H9 (cell line): ENCODE measurements around the gene NTNG2. TPM values are rescaled to one million over a fixed set of nuclear protein-coding genes. Genes with fewer than 3 reads are reported as not detected.
A peak's percentile ranks its signal among the peaks of the same experiment; 100 is the strongest.

Source experiments
- DNase-seq: peaks from one replicate; pipeline ENCODE4 v3.0.0-alpha.2; 2017
- H2AFZ ChIP-seq: one replicate; pipeline ENCODE4 v1.6.1; 2013; ENCODE audit warnings: mild to moderate bottlenecking, low read length, control low read depth, moderate library complexity
- H2AK5ac ChIP-seq: 2 replicates; pipeline ENCODE4 v1.6.1; 2013; ENCODE audit warnings: low read length, control low read depth, mixed read lengths; ENCODE audit not compliant: insufficient read length
- H2BK120ac ChIP-seq: one replicate; pipeline ENCODE4 v1.6.1; 2013; ENCODE audit warnings: low read depth, mild to moderate bottlenecking, low read length, control low read depth, inconsistent platforms; ENCODE audit not compliant: poor library complexity, severe bottlenecking
- H2BK12ac ChIP-seq: 2 replicates; pipeline ENCODE4 v1.6.1; 2013; ENCODE audit warnings: low read length, control low read depth, mixed read lengths, low read depth; ENCODE audit not compliant: insufficient read length
- H2BK15ac ChIP-seq: 2 replicates; pipeline ENCODE4 v1.6.1; 2013; ENCODE audit warnings: low read depth, low read length, control low read depth
- H2BK20ac ChIP-seq: one replicate; pipeline ENCODE4 v1.6.1; 2013; ENCODE audit warnings: low read depth, mild to moderate bottlenecking, low read length, control low read depth, inconsistent platforms; ENCODE audit not compliant: poor library complexity, severe bottlenecking
- H2BK5ac ChIP-seq: 2 replicates; pipeline ENCODE4 v1.6.1; 2013; ENCODE audit warnings: low read length, control low read depth, mixed read lengths; ENCODE audit not compliant: insufficient read length
- H3K14ac ChIP-seq: 2 replicates; pipeline ENCODE4 v1.6.1; 2013; ENCODE audit warnings: low read length, control low read depth; ENCODE audit not compliant: insufficient read depth
- H3K18ac ChIP-seq: 2 replicates; pipeline ENCODE4 v1.6.1; 2013; ENCODE audit warnings: low read depth, mild to moderate bottlenecking, mixed read lengths, low read length, control low read depth; ENCODE audit not compliant: insufficient read length
- H3K23ac ChIP-seq: 2 replicates; pipeline ENCODE4 v1.6.1; 2013; ENCODE audit warnings: low read length, control low read depth, mixed read lengths, low read depth; ENCODE audit not compliant: insufficient read length
- H3K23me2 ChIP-seq: 2 replicates; pipeline ENCODE4 v1.6.1; 2013; ENCODE audit warnings: low read depth, mild to moderate bottlenecking, mixed read lengths, low read length, control low read depth; ENCODE audit not compliant: insufficient read length, poor library complexity, severe bottlenecking
- H3K27ac ChIP-seq: 2 replicates; pipeline ENCODE4 v1.5.1; 2013; ENCODE audit warnings: low read length, control low read depth, mixed read lengths, low read depth; ENCODE audit not compliant: insufficient read length
- H3K27me3 ChIP-seq: 2 replicates; pipeline ENCODE4 v1.6.1; 2013; ENCODE audit warnings: low read length, control low read depth, inconsistent platforms; ENCODE audit not compliant: insufficient read depth
- H3K4ac ChIP-seq: 2 replicates; pipeline ENCODE4 v1.6.1; 2013; ENCODE audit warnings: low read depth, mild to moderate bottlenecking, control low read depth, inconsistent platforms, low read length, moderate library complexity
- H3K4me1 ChIP-seq: 2 replicates; pipeline ENCODE4 v1.6.1; 2013; ENCODE audit warnings: low read length, control low read depth, inconsistent platforms; ENCODE audit not compliant: insufficient read depth
- H3K4me2 ChIP-seq: 2 replicates; pipeline ENCODE4 v1.6.1; 2013; ENCODE audit warnings: low read length, control low read depth, mixed read lengths; ENCODE audit not compliant: insufficient read length, insufficient read depth
- H3K56ac ChIP-seq: 2 replicates; pipeline ENCODE4 v1.6.1; 2013; ENCODE audit warnings: low read depth, mild to moderate bottlenecking, mixed read lengths, low read length, control low read depth; ENCODE audit not compliant: insufficient read length
- H3K79me1 ChIP-seq: 2 replicates; pipeline ENCODE4 v1.6.1; 2013; ENCODE audit warnings: low read depth, mild to moderate bottlenecking, moderate library complexity, low read length, control low read depth, inconsistent platforms; ENCODE audit not compliant: insufficient read depth, poor library complexity, severe bottlenecking
- H3K79me2 ChIP-seq: 2 replicates; pipeline ENCODE4 v1.6.1; 2013; ENCODE audit warnings: low read length, control low read depth, inconsistent platforms; ENCODE audit not compliant: insufficient read depth
- H3K9ac ChIP-seq: 2 replicates; pipeline ENCODE4 v1.6.1; 2013; ENCODE audit warnings: low read length, control low read depth, mixed read lengths; ENCODE audit not compliant: insufficient read length; ENCODE audit errors: extremely low read depth
- H3K9me3 ChIP-seq: one replicate; pipeline ENCODE4 v1.6.1; 2013; ENCODE audit warnings: low read depth, low read length, inconsistent platforms; ENCODE audit not compliant: control insufficient read depth
- H3T11ph ChIP-seq: one replicate; pipeline ENCODE4 v1.6.1; 2013; ENCODE audit warnings: mild to moderate bottlenecking, low read length, control low read depth, inconsistent platforms
- H4K20me1 ChIP-seq: one replicate; pipeline ENCODE4 v1.6.1; 2013; ENCODE audit not compliant: control insufficient read depth, insufficient read length, insufficient read depth
- H4K5ac ChIP-seq: 2 replicates; pipeline ENCODE4 v1.6.1; 2013; ENCODE audit warnings: low read depth, mild to moderate bottlenecking, mixed read lengths, low read length, control low read depth; ENCODE audit not compliant: insufficient read length
- H4K8ac ChIP-seq: replicated peaks from 2 replicates; pipeline ENCODE4 v1.6.1; 2013; ENCODE audit warnings: low read length, control low read depth, mixed read lengths, low read depth; ENCODE audit not compliant: insufficient read length
- H4K91ac ChIP-seq: 2 replicates; pipeline ENCODE4 v1.6.1; 2013; ENCODE audit warnings: low read depth, mild to moderate bottlenecking, moderate library complexity, mixed read lengths, low read length, control low read depth; ENCODE audit not compliant: insufficient read length
- H3K27ac Mint-ChIP-seq, 3 experiments: 2 replicates in 2 of 3; 3 replicates in 1 of 3; pipeline ENCODE4 v1.8.0; 2020 to 2021; ENCODE audit warnings: mixed read lengths in 3 of 3, mild to moderate bottlenecking in 1 of 3, moderate library complexity in 1 of 3
- H3K27me3 Mint-ChIP-seq: 2 replicates; pipeline ENCODE4 v1.8.0; 2021; ENCODE audit warnings: low read depth, mild to moderate bottlenecking, moderate library complexity, mixed read lengths
- H3K36me3 Mint-ChIP-seq, 3 experiments: 2 replicates in 2 of 3; 3 replicates in 1 of 3; pipeline ENCODE4 v1.8.0; 2020 to 2021; ENCODE audit warnings: low read depth in 3 of 3, mixed read lengths in 3 of 3; ENCODE audit not compliant: insufficient read depth in 1 of 3
- H3K4me1 Mint-ChIP-seq, 2 experiments: 2 replicates each; pipeline ENCODE4 v1.8.0; 2020; ENCODE audit warnings: mixed read lengths in 2 of 2
- H3K4me3 Mint-ChIP-seq, 2 experiments: 2 replicates in 1 of 2; 3 replicates in 1 of 2; pipeline ENCODE4 v1.8.0; 2020 to 2021; ENCODE audit warnings: mild to moderate bottlenecking in 2 of 2, mixed read lengths in 2 of 2, moderate library complexity in 1 of 2
- H3K9me3 Mint-ChIP-seq, 2 experiments: 2 replicates in 1 of 2; 3 replicates in 1 of 2; pipeline ENCODE4 v1.8.0; 2020; ENCODE audit warnings: mild to moderate bottlenecking in 2 of 2, mixed read lengths in 2 of 2, moderate library complexity in 1 of 2
- WGBS: extraction: QIAGEN DNeasy Blood & Tissue Kit; methylation state at CpG from one replicate; pipeline ENCODE4 v1.1.7; 2013; ENCODE audit warnings: missing lambda C conversion rate, low lambda C conversion rate, mixed read lengths; ENCODE audit not compliant: insufficient read length; ENCODE audit errors: extremely low coverage; 5-methylcytosine and 5-hydroxymethylcytosine counted together
- total RNA-seq: library from RNA; stranded (reverse); gene quantifications from 2 replicates; pipeline ENCODE4 v1.2.1, GENCODE V29; 2021
- TF ChIP-seq, protein P1 (sequence below): fragments of 200-600 bp; sonication (generic); conservative IDR thresholded peaks from 3 replicates; pipeline ENCODE4 v1.8.0; 2021; ENCODE audit warnings: antibody characterized with exemption, mild to moderate bottlenecking

Gene NTNG2
- total RNA-seq, 1 experiment from 2014 or later: 0.52 TPM

DNA sequence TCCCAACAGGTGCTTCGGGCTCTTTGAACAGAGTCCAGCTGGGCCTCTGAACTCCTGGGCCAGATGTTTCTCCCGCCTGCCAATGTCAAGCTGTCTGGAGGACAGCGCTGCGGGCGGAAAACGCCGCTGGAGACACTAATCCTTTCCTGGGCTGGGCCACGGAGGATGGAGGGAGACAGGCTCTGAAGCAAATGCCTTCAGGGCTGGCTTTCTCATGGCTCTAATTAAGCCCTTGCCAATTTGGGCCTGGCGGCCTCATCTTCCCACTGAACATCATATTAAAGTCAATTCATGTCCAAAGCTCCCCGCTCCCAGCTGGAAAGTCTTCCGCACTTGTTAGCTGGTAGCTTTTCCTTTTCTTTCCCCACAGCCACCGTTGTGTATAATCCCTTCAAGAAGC is 72.7 kb downstream of the NTNG2 start:
- no peak overlapping the region for H3K27ac ChIP-seq
- no peak overlapping the region for H3K56ac ChIP-seq
- H3K9me3 ChIP-seq: no peaks in the 10 kb centered on the region
- H3K4me1 Mint-ChIP-seq: peaks cover 0 to 8% of the 10 kb centered on the region in 2 experiments; a peak in 2 of 4 replicates
- no peak overlapping the region for H3K9ac ChIP-seq
- no peak overlapping the region for H2BK5ac ChIP-seq
- H3K14ac ChIP-seq: no peak overlapping the region
- H3K4me1 ChIP-seq: no peaks in the 10 kb centered on the region
- DNase-seq: peak; percentile 22
- no peaks in the 10 kb centered on the region for H3K79me2 ChIP-seq
- TF ChIP-seq, protein P1, sequence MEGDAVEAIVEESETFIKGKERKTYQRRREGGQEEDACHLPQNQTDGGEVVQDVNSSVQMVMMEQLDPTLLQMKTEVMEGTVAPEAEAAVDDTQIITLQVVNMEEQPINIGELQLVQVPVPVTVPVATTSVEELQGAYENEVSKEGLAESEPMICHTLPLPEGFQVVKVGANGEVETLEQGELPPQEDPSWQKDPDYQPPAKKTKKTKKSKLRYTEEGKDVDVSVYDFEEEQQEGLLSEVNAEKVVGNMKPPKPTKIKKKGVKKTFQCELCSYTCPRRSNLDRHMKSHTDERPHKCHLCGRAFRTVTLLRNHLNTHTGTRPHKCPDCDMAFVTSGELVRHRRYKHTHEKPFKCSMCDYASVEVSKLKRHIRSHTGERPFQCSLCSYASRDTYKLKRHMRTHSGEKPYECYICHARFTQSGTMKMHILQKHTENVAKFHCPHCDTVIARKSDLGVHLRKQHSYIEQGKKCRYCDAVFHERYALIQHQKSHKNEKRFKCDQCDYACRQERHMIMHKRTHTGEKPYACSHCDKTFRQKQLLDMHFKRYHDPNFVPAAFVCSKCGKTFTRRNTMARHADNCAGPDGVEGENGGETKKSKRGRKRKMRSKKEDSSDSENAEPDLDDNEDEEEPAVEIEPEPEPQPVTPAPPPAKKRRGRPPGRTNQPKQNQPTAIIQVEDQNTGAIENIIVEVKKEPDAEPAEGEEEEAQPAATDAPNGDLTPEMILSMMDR: no peak
- no peak overlapping the region for H2BK12ac ChIP-seq
- H3K27ac Mint-ChIP-seq: no peak overlapping the region
- no peaks in the 10 kb centered on the region for H4K20me1 ChIP-seq
- no peak overlapping the region for H3T11ph ChIP-seq
- H4K5ac ChIP-seq: no peak overlapping the region
- no peaks in the 10 kb centered on the region for H3K36me3 Mint-ChIP-seq
- H3K4me2 ChIP-seq: no peak overlapping the region
- H2BK120ac ChIP-seq: no peak overlapping the region
- no peak overlapping the region for H4K91ac ChIP-seq
- H3K4ac ChIP-seq: no peak overlapping the region
- H2BK15ac ChIP-seq: no peak overlapping the region
- no peak overlapping the region for H3K23ac ChIP-seq
- H2AK5ac ChIP-seq: no peak overlapping the region
- no peaks in the 10 kb centered on the region for H3K9me3 Mint-ChIP-seq
- no peak overlapping the region for H3K4me3 Mint-ChIP-seq
- no peaks in the 10 kb centered on the region for H3K27me3 ChIP-seq
- H4K8ac ChIP-seq: no peak overlapping the region
- no peak overlapping the region for H2AFZ ChIP-seq
- H2BK20ac ChIP-seq: no peak overlapping the region
- H3K23me2 ChIP-seq: no peaks in the 10 kb centered on the region
- no peak overlapping the region for H3K18ac ChIP-seq
- peaks cover 21% of the 10 kb centered on the region for H3K27me3 Mint-ChIP-seq
- no CpG with 5 or more reads among the region's 12 CpGs for WGBS
- no peaks in the 10 kb centered on the region for H3K79me1 ChIP-seq
